Activated T-cell treated with anti-CD3 and anti-CD28 coated beads for 4 hours (primary cell): ENCODE measurements around the gene FLOT2.
"Not testable (repeated sequence)": the region's sequence is repeated elsewhere in the genome, so short reads cannot be mapped to it uniquely, and the experiment has no call there.

Source experiments
- DNase-seq: peaks from one replicate; pipeline ENCODE4 v3.0.0-alpha.2; 2020

FLOT2 gene

DNA sequence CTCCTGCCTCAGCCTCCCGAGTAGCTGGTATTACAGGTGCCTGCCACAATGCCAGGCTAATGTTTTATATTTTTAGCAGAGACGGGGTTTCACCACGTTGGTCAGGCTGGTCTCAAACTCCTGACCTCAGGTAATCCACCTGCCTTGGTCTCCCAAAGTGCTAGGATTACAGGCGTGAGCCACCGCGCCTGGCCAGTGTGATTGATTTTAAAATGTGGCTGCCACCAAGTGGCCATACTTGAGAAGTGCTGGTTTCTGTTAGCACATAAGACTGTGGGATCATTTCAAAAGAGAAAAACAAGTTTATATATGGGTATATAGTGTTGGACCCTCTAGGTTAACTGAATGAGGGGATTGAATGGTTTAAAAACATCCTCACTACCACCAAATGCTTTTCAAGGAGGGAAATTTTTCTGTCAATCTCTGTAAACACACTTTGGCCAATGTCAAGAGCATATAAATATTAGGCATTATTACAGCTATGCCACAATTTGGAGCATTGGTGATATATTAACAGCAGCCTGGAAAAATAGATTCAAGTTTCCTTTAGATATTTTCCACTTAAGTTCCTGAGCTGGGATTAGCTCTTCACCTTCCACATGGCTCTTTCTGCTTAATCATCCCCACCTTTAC is 18.9 kb upstream of the FLOT2 start:
- DNase-seq = peak; percentile 21

DNA sequence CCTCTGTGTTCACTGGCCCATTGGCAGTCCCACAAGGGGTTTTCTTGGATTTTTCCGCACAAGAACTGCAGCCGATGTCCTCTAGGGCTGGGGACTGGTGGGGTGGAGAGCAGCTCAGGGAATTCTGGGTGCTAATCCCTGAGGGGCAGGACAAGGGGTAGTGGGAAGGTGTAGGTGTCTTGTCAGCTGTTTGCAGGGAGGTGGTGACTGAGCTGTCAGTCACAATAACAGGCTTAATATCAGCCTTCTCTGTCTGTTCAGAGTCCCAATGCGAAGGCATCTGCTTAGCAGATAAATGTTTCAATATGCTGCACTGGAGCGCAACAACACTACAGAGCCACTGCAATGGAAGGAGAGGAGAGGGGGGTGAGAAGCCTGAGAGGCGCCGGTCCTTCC is 15.4 kb upstream of the FLOT2 start:
- no peak for DNase-seq

DNA sequence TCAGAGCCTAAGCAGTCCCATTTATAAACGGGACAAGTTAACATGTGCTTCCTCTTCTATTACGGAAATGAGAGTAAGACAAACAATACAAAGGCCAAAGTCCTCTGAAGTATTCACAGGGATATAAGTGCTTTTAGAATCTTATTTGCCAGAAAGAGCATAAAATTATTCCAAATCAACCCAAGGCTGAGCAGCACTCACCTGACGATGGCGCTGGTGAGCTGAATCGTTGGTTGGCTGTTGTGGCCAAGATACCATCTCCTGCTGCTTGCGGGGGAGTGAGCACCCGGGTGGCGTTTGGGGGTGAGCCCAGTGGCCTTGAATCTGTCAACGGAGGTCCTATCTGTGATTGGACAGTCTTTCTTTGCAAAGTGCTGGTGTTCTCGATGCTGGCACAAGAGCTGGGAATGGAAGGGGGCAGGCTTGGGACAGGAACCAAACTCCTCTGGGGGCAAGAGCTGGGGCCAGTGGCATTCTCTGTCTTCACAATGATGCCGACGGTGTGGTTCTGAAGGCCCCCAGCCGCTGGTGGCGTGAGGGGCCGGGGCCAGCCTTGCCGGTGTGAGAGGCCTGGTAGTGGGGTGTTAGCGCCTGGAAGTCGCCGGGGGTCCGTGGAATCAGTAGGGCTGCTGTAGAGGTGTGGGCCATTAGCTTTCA is 14.9 kb upstream of the FLOT2 start:
- no peak for DNase-seq

DNA sequence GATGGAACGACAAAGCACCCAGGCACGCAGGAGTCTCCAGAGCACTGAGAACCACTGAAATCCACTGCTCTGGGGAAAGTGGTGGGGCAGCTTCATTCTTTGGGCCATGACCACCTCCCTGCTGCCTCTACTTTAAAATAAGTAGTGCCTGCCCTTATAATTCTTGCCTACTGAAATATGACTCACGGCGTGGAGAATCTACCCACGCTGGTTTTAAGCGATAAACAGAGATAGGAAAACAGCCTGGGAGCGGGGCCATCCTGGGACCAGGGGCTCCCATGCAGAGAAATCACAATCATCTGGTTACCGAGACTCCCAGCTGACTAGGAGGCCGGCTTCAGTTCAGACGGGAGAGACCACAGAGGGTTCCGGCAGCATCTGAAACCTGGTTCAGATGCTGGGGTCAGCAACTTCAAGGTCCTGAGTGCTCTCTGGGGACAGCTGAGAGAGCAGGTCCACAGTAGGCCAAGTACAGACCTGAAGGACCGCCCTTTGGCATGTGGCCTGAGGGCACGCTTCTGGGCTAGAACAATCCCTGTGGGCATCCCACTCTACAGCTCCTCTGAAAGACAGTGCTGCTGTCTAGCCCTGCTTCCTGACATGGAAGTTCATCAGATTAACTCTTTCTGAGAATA is 14.0 kb upstream of the FLOT2 start:
- DNase-seq = no peak

DNA sequence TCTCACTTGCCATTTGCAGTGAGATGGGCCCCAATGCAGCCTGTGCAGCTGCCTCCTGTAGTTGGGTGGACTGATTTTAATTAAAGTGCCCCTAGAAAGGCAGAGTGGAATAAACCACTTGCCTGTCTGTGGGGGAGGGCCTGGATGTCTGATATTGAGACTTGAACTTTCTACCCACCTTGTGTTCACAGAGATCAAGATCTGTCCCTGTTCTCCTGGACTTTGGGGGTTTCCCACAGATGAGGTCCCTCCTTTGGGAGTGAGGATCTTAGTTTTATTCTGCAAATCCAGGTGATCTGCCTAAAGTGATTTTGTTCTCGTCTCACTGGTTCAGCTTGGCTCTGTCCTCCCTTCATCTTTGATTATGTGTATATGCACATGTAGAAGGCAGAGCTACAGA is 13.0 kb upstream of the FLOT2 start:
- no peak for DNase-seq

DNA sequence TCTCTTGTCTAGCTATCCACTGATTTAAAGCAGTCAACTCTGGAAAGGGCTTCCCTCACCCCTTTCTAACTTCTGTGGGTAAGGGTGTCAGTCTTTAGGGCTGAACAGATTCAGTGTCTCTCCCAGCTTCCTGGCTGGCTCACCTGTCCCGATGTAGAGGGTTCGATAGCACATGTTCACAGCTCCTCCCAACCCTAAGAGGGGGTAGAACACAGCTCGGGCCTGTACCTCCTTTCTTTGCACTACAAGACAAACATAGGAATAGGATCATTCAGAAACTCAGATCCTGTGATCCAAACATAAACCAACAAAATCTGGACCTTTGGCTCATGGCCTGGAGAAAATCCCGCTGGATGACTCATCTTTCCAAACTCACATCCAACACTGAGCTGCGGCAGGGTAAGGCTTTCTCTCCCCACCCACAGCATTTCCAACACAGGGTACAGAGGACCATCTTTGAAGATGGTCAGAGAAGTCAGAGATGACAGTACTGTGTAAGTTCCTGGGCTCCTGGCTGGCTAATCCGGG is 11.2 kb upstream of the FLOT2 start:
- no peak for DNase-seq

DNA sequence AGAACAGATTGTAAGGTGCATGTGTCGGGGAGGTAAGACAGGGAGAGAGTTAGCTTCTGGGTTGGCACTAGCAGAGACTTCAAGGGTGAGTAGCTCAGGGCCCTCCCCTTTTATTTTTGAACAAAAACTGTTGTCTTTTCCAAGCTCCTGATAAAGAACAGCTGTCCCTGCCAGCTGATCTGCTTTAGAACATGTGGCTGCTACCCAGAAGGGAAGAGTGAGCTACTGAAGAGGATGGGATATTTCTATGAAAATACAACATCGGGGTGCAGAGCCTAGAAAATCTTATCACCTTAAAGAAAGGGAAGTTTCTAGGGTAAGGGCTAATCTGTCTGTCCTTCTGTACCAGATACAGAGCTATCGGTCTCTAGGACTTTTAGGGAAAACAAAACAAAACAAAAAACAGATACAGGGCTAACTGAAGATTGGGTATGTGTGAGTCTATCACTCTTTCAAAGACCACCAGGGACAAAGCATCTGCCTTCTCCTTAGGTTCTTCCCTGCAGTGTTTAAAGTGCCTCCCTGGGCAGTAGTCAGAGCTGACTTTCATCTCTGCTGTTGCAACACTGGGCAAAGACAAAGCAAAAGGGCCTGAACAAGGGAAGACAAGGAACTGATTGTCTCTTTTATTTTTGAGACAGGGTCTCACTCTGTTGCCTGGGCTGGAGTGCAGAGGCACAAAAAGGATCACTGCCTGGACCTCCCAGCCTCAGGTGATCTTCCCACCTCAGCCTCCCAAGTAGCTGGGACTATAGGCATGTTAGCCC is 10.4 kb upstream of the FLOT2 start:
- DNase-seq = no peak

DNA sequence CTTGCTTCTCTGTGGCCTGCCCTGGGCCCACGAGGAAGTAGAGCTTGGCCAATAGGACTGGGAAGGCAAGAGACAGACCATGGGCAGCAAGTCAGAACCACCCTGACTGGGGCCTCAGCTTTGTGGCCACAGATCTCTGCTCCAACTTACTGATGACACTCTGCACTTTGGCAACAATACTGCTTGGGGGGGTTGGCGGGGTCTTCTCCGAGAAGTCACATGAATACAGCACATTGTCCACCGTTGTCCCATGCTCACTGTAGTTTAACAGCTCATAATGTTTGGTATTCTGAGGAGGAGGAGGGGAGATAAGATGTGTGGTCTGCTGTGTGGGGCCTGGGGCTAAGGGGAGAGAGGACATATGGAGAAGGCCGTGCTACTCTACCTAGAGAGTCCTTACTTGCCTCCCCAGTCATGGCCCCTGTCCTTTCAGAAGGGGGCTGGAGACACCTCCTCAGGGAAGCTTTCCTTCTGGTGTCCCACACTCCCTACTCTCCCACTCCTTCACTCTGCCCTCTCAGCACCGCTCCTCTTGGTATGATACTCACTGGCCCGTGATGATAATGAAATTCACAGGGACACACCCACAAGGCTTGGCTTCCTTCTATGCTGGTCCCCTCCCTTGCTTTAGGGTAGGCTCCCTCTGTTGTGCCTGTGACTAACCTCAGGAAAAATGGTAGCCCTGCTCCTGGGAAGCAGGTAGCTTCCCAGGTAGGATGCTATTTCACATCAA is 9.3 kb upstream of the FLOT2 start:
- DNase-seq = no peak

DNA sequence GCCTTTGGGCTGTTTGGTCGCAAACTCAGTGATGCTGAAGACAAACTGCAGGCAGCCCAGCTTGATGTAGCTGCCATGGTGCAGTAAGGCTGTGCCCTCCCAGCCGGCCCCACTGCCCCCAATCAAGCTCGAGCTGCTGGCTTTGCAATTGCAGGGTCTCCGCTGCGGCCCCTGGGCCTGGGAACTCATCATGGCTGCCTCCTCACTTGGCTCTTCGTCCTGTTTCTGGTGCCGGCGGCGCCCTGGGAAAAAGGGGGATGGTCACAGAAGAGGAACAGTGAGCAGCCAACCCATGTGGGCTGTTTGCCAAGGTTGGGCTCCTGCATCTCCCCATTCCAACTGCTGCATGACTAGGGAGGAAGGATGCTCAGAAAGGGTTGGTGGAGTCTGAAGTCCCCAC is 8.7 kb upstream of the FLOT2 start:
- DNase-seq = no peak

DNA sequence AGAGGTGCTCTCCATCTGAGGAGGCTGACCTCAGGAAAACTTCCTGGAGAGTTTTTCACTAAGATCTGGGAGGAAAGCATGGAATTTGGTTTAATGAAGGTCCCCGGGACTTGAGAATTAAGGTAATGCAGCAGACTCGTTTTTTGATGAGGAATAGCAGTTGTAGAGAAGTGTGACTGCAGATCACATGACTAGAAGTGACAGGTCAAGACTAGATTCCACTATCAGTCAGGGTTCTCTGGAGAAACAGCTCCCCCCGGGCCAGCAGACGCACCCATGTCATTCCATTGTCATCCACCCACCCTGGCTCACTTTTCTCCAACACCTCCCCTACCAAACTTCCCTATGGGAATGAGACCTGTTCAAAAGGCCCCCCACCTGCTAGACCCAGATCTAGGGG is 7.3 kb upstream of the FLOT2 start:
- DNase-seq = no peak

DNA sequence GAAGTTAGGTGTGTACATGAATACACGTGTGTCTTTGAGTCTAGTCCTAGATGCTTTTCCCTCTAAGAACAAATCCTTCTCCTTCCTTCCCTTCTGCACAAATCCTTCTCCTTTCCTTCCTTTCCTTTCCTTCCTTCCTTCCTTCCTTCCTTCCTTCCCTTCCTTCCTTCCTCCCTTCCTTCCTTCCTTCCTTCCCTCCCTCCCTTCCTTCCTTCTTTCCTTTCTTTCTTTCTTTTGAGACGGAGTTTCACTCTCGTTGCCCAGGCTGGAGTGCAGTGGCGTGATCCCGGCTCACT is 6.0 kb upstream of the FLOT2 start:
- not testable (repeated sequence) for DNase-seq

DNA sequence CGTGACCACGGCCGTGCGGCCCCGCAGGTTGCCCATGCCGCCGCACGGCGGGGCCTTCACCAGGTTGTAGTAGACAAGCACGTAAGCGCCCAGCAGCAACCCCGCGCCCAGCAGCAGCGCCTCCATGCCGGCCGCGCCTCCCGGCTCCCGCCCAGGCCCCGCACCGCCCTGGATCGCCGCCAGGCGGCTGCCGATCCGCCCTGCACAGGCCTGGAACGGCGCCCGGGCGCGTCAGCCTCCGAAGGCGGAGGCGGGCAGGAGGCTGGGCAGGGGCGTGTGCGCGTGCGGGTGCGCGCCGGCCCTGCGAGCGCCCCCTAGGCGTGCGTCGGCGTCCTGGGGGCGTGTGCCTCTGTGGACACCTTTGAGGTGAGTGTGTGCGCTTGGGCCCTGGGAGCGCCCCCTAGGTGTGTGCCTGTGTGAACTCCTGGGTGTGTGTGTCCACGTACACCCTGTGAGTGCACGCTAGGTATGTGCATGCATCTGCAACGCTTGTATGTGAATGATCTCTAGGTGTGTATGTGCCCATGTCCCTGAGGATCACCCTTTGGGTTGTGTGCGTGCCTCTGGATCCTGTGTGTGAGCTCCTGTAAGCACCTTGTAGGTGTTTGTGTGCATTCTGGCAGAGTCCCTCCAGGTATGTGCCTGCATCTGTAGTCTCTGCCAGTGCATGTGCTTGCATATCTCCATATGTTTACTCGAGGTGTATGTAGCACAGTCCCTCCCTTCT is 5.4 kb upstream of the FLOT2 start, which contains the start of gene DHRS13:
Gene DHRS13, minus strand, starts transcription at position 261 of the 727 bp plus-strand sequence. Its CDS starts 135 bp downstream, at position 126.
- DNase-seq = peak; percentile 86

DNA sequence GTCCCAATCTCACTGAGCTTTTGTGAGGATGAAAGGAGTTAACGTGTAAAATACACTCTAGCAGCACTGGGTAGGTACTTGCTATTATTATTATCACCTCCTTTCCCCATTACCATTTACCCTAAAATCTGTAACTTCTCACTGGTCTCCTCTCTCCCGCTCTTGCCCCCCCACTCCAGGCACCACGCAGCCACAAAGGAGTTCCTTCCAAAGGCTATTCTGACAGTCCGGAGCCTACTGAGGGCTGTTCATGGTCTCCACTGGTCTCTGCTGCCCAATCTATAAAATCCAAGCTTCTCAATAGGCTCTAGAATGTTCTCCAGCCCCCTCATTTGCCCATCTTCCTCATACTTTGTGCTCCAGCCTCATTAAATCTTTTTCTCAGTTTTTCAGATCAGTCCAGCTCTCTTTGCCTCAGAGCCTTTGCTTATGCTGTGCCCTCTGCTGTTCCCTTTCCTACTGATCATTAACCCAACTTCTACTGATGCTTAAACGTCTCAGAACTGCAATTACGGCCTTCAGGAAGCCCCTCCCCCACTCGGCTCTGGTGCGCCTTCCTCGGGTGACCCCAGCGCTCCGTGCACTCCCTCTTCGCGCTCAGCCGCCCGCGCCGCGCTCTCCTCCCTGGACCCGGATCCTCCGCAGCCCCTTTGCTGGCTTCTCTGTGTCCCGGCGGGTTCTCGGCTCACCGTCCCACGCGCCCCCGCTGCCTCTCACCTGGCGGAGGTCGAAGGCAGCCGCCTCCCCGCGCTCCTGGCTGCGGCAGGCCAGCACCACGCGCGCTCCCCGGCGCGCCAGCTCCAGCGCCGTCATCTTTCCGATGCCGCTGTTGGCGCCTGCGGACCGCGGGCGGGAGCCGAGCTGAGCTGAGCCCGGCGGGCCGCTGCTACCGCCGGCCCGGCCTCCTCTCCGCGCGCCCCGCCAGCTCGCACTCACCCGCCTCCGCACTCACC is 4.6 kb upstream of the FLOT2 start:
- DNase-seq = peak; percentile 31

DNA sequence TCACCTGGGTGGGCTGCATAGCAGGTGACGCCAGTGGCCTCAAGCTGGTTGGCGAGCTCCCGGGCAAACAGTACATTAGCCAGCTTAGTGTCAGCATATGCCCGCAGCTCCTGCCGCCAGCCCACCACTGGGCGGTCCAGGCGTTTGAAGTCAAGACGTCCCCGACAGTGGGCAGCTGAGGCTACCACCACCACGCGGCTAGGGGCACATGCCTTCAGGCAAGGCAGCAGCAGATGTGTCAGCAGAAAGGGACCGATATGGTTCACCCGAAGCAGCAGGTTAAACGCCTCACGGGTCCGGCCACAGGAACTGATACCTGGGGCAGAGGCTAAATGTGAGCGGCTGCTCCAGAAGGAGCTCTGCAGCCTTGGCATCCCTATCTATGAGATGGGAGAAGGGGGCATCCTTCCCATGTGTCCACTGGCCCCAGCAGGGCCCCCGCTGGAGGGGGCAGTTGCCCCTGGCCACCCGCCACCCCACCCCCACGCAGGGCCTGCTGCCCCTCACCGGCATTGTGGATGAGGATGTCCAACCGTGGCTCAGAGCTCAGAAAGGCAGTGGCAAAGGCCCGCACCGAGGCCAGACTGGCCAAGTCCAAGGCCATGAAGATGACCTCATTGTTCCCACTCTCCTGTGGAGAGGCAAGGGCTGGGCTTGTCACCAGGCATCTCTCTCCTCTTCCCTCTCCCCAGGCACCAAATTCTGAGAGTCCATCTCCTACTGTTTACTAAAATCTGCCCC is 3.6 kb upstream of the FLOT2 start:
- no peak for DNase-seq

DNA sequence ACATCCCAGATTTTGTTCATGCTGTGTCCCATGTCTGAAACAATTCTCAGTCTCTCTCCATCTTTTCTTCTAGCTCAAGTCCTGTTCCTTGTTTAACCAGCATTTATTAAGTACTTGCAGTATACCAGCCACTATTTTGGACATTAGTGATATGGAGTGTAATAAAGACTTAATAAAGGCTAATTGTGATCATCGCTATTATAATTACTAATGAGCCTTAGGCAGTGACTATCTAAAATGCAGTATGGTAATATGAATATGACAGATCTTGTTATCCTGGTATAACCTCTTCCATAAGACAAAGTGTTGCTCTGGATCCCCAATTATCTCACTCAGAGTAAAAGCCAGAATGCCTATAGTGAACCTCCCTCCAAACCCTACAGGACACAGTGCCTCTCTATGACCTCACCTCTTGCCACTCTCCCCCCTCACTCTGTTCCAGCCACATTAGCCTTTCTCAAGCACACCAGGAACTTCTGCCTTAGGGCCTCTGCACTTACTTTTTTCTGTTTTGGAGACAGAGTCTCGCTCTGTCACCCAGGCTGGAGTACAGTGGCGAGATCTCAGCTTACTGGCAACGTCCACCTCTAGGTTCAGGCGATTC is 1.8 kb upstream of the FLOT2 start:
- no peak for DNase-seq

DNA sequence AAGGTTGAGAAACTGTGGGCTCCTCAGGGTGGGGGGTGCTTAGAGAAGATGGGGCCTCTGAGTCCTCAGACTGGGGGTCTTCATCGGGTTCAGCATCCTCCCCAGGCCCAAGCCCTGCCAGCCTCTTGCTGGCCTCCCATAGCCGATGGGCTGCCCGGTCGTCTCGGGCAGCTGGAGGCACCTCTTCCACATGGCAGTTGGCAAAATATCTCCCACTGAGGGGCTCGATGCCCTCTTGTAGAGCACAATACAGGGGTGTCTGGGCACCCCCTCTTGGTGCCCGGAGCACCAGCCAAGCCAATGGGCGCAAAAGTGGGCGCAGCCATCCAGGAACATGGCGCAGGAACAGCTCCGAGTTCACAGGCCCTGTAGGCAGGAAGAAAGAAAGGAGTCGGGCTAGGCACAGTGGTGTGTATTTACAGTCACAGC is 1.0 kb upstream of the FLOT2 start:
- DNase-seq = no peak

DNA sequence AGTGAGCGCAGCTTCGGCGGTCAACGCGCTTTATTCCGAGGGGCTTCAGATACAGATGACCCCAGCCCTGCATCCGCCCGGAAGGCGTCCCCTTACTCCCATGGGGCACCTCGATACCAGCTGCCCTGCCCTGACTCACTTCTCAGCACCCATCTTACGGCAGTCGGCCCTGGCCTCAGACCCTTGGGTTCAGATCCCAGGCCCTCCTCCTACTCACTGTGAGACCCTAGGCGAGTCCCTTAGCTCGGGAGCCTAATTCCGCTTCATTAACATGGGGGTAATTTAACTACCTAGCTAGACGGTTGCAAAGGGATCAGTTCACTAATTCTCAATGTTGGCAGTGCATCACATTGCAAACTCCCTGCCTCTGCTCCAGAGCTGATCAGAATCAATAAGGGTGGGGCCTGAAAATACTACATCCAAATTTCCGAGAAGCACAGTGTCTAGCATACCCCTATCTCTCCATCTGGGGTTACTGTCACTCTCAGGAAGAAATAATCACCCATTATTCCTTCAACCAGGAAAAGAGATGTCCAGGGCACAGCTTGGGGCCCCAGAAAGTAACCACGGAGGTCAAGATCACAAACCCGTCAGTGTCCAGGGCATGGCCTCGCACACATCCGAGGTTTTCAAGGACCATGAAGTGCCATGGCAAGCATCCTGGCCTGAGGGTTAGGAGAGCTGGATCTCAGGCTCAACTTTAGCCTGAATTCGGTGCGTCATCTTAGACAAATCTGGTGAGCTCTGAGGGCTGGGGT is 415 bp upstream of the FLOT2 start:
- DNase-seq = no peak

DNA sequence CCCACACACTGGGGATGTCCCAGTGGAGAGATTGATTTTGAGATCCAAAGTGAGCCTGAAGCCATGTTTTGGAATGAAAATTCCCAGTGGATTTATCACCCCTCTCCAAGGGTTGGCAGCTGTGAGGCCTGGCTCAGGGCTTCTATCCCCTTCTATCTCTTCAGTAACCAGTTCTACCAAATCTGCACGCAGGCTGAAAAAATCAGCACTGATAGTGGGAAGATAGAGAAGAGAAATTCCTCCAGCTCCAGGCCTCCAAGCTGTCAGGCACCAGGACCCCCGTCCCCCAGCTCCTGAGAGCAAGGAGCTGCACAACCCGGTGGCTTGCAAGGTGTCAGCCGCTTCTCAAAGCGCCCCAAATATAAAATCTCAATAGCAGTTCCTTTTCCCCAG is 1.0 kb downstream of the FLOT2 start:
- DNase-seq = no peak
